Peyer's patch (tissue), 4 donors: Measurements from ENCODE around the gene RFX1. TPM values are rescaled to one million over a fixed set of nuclear protein-coding genes. Genes with fewer than 3 reads are reported as not detected.
A peak's percentile ranks its signal among the peaks of the same experiment; 100 is the strongest.

ENCODE experiments used
- DNase-seq, 3 donors: peaks; one replicate each; pipeline ENCODE4 v3.0.0-alpha.2; 2017 to 2019
- H3K27ac ChIP-seq, 4 donors: fragments of 200-600 bp; sonication (generic); one replicate each; pipeline ENCODE4 v1.5.1; 2016 to 2019
- H3K27me3 ChIP-seq, 2 donors: fragments of 200-600 bp; sonication (generic); one replicate each; pipeline ENCODE4 v1.5.1; 2019
- H3K36me3 ChIP-seq, 3 donors: fragments of 200-600 bp; sonication (generic); one replicate each; pipeline ENCODE4 v1.5.1; 2016 to 2019
- H3K4me1 ChIP-seq, 4 donors: fragments of 200-600 bp; sonication (generic); one replicate each; pipeline ENCODE4 v1.5.1; 2016 to 2019
- H3K4me3 ChIP-seq, 4 donors: fragments of 200-600 bp; sonication (generic); 1 replicate in 3 of 4; 2 replicates in 1 of 4; pipeline ENCODE4 v1.5.1; 2016 to 2019; ENCODE audit warnings: mild to moderate bottlenecking in 1 of 4
- H3K9me3 ChIP-seq, 4 donors: fragments of 200-600 bp; sonication (generic); one replicate each; pipeline ENCODE4 v1.5.1; 2016 to 2019; ENCODE audit warnings: mild to moderate bottlenecking in 1 of 4
- CTCF ChIP-seq, 6 experiments: fragments of 450-650 bp in 4 of 6; fragments of 200-600 bp in 2 of 6; sonication (generic) in 1 of 6; IDR thresholded peaks; one replicate each; pipeline ENCODE4 v1.5.1; 2017 to 2019; ENCODE audit warnings: antibody characterized with exemption in 6 of 6, mild to moderate bottlenecking in 3 of 6, moderate library complexity in 1 of 6
- POLR2A ChIP-seq, 2 donors: fragments of 450-650 bp; IDR thresholded peaks; one replicate each; pipeline ENCODE4 v1.5.1; 2017; ENCODE audit warnings: antibody characterized with exemption in 2 of 2, mild to moderate bottlenecking in 2 of 2, moderate library complexity in 2 of 2
- total RNA-seq, 4 donors: library from RNA; depleted of rRNA; stranded (reverse); fragments of >200 nt; gene quantifications; one replicate each; pipeline ENCODE4 v1.1.0, GENCODE V29; 2016

Gene RFX1
- total RNA-seq, 4 donors from 2014 or later, result 5.8 to 19.0 (median 9.6) TPM

DNA sequence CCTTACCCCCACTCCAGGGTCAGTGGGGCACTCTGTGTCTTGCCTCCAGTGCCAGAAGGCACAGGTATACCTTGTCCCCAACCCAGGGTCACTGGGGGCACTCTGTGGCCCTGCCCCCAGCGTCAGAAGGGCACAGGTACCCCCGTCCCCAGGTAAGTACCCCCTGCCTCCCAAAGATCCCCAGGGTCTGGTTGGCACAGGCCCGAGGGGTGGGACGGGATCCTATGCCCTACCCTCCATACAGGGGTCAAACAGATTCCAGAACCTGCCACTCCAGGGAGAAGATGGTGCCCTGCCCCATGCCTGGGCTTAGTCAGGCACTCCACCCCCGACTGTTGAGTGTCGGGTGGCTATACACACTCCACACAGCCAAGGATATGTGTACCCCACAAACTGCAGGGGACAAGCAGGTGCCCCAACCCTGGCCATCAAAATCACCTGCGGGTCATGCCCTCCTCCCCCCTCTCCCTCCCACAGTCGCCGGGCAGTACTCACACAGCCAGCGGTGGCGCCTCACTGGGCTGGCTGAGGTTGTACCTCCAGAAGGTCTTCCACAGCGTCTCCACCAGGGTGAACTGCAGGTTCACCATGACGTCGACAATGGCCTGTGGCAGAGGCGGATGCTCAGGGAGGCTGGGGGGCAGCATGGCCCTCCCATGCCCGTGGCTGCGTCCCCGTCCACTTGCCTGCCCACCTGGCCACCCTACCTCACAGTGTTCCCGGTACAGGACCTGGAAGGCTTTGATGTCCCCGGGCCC, 40.0 kb downstream of the RFX1 start:
- TF ChIP-seq CTCF (IDR thresholded peaks at IDR 0.05), result no peak
- TF ChIP-seq POLR2A (IDR thresholded peaks at IDR 0.05), result no peak
- Histone ChIP-seq H3K27ac (no peak overlapping the region), H3K4me3 (no peak overlapping the region), H3K9me3 (peaks cover 0 to 2% (median 0%) of the 10 kb centered on the region in 4 donors), H3K4me1 (no peaks in the 10 kb centered on the region), H3K36me3 (peaks cover 0 to 88% (median 0%) of the 10 kb centered on the region in 3 donors), H3K27me3 (no peaks in the 10 kb centered on the region)
- no peak for DNase-seq

- Histone ChIP-seq H3K4me1 (no peaks in the 10 kb centered on the region), H3K27me3 (no peaks in the 10 kb centered on the region), H3K36me3 (peaks cover 0 to 92% (median 0%) of the 10 kb centered on the region in 3 donors), H3K4me3 (no peak overlapping the region), H3K27ac (no peak overlapping the region), H3K9me3 (peaks cover 0 to 2% (median 0%) of the 10 kb centered on the region in 4 donors)
- DNase-seq, result no peak
- TF ChIP-seq CTCF (IDR thresholded peaks at IDR 0.05) (no peak), POLR2A (IDR thresholded peaks at IDR 0.05) (no peak)
Observed at GRCh38 chr19:13965377-13965896, 40.7 kb downstream of the RFX1 start.

DNA sequence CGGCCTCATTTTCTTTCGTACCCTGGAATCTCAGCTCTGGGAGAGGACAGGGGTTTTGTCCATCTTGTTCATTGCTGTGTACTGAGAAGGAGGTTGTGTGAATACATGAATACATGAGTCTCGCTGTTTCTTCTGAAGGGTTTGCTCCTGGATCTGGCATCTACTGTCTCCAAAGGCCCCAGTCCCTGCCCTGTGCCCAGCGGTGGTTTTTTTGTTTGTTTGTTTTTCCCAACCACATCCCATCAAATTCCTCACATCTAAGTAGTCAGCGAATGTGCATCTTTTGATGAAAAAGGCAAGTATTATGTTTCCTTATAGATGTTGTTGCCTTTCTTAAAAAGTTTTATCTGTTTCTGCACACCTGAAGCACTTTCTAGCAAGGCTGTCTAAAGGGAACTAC, 41.3 kb downstream of the RFX1 start:
- TF ChIP-seq CTCF (IDR thresholded peaks at IDR 0.05), result no peak
- no peak for TF ChIP-seq POLR2A (IDR thresholded peaks at IDR 0.05)
- Histone ChIP-seq H3K27ac (no peak overlapping the region), H3K4me3 (no peak overlapping the region), H3K4me1 (no peaks in the 10 kb centered on the region), H3K36me3 (peaks cover 0 to 93% (median 0%) of the 10 kb centered on the region in 3 donors), H3K27me3 (no peaks in the 10 kb centered on the region), H3K9me3 (peaks cover 0 to 2% (median 0%) of the 10 kb centered on the region in 4 donors)
- DNase-seq, result no peak

GRCh38 chr19:13963603-13964105, 42.5 kb downstream of the RFX1 start:
- H3K27ac ChIP-seq, result no peak overlapping the region
- no peak overlapping the region for H3K4me3 ChIP-seq
- H3K27me3 ChIP-seq, result no peaks in the 10 kb centered on the region
- no peaks in the 10 kb centered on the region for H3K4me1 ChIP-seq
- peaks cover 0 to 93% (median 0%) of the 10 kb centered on the region in 3 donors for H3K36me3 ChIP-seq
- H3K9me3 ChIP-seq, result peaks cover 0 to 2% (median 0%) of the 10 kb centered on the region in 4 donors
- no peak for TF ChIP-seq CTCF (IDR thresholded peaks at IDR 0.05)
- TF ChIP-seq POLR2A (IDR thresholded peaks at IDR 0.05), result no peak
- DNase-seq, result no peak

DNA sequence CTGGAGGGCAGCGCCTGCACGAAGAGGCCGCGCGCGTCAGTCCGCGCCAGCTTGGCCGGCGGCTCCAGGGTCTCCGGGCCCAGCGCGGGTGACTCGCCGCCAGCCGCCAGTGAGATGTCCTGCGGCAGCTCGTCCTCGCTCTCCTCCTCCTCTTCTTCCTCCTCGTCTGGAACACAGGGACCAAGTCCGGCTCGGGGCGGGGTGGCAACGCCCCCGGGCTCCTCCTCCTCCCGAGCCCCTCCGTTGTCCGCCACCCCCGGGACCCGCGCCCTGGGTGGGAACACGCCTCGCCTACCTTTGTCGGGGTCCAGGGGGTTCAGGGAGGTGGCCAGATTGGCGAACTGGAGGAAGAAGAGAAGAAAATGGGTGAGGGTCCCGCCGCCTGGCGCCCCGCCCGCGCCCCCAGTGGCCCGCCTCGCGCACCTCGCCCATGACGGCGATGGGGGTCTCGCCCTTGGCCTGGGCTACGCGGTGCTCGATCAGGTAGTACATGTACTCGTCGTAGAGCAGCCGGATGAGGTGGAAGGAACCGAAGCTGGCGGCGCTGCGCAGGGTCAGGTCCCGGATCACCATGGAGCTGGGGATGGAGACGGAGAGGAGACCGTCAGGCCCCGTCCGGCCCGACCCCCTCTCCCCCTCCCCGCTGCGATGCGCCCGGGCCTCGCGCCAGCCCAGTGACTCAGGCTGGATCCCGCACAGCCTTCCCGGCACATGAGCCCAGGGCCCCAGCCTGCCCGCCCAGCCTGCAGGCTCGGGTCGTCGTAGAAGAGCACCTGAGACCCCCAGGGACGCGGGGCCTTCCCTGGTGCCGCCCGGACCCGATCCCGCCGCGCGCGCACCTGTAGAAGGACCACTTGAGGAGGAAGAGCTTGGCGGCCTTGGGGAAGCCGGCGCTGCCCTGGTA, 43.2 kb downstream of the RFX1 start:
- DNase-seq, result no peak
- H3K4me3 ChIP-seq, result peak overlapping the region in 2 of 4 donors; percentile 7 to 30
- peaks cover 0 to 93% (median 0%) of the 10 kb centered on the region in 3 donors for H3K36me3 ChIP-seq
- TF ChIP-seq POLR2A (IDR thresholded peaks at IDR 0.05) (no peak), CTCF (IDR thresholded peaks at IDR 0.05) (no peak)
- H3K4me1 ChIP-seq, result no peaks in the 10 kb centered on the region
- peak overlapping the region in 1 of 4 donors; percentile 10 for H3K27ac ChIP-seq
- H3K27me3 ChIP-seq, result no peaks in the 10 kb centered on the region
- peaks cover 0 to 2% (median 0%) of the 10 kb centered on the region in 4 donors for H3K9me3 ChIP-seq
